NB4 (cell line): ENCODE measurements around the gene ARHGAP21.

Experiments used
- CTCF ChIP-seq: IDR thresholded peaks from one replicate; pipeline ENCODE4 v1.5.1; 2012; ENCODE audit warnings: low read depth, low read length
- POLR2A ChIP-seq: IDR thresholded peaks from 2 replicates; pipeline ENCODE4 v1.6.1; 2011; ENCODE audit warnings: mild to moderate bottlenecking; ENCODE audit not compliant: insufficient read length; ENCODE audit errors: extremely low read depth

- TF ChIP-seq CTCF, result no peak
- no peak for TF ChIP-seq POLR2A
Measured at GRCh38 chr10:24643679-24644209, 79.9 kb downstream of the ARHGAP21 start.
